ENCODE results near the gene EFCAB9.

- TF ChIP-seq CTCF (IDR thresholded peaks at IDR 0.05) (no peak), PREB (CRISPR knock-in tag; IDR thresholded peaks at IDR 0.05; ENCODE audit: borderline replicate concordance) (no peak), ZNF512 (CRISPR knock-in tag; IDR thresholded peaks at IDR 0.05; ENCODE audit: borderline replicate concordance) (no peak), ZNF671 (CRISPR knock-in tag; IDR thresholded peaks at IDR 0.05) (no peak), SMAD3 (CRISPR knock-in tag; IDR thresholded peaks at IDR 0.05; ENCODE audit: borderline replicate concordance) (no peak), ATF3 (CRISPR knock-in tag; conservative IDR thresholded peaks at IDR 0.05) (no peak), NR1H2 (CRISPR knock-in tag; IDR thresholded peaks at IDR 0.05) (no peak)
Observed at GRCh38 chr5:172199446-172199845, 5.5 kb downstream of the EFCAB9 start.

Measured in WTC11 (cell line).